Thyroid gland (tissue), 4 donors: Measurements from ENCODE around the gene GLYATL3. TPM values are rescaled to one million over a fixed set of nuclear protein-coding genes. Genes with fewer than 3 reads are reported as not detected.

Experiments used
- DNase-seq, 2 donors: peaks; one replicate each; pipeline ENCODE4 v3.0.0-alpha.2; 2019
- H3K27ac ChIP-seq, 3 donors: fragments of 200-600 bp; sonication (generic); 1 replicate in 2 of 3; 2 replicates in 1 of 3; pipeline ENCODE4 v1.5.1; 2016 to 2019; ENCODE audit warnings: mild to moderate bottlenecking in 1 of 3, moderate library complexity in 1 of 3
- H3K27me3 ChIP-seq: fragments of 200-600 bp; sonication (generic); one replicate; pipeline ENCODE4 v1.5.1; 2019
- H3K36me3 ChIP-seq, 2 donors: fragments of 200-600 bp; sonication (generic); one replicate each; pipeline ENCODE4 v1.5.1; 2016 to 2019
- H3K4me1 ChIP-seq, 2 donors: fragments of 200-600 bp; sonication (generic); one replicate each; pipeline ENCODE4 v1.5.1; 2017 to 2019
- H3K4me3 ChIP-seq, 3 donors: fragments of 200-600 bp; sonication (generic); replicated peaks in 1 of 3; 1 replicate in 2 of 3; 2 replicates in 1 of 3; pipeline ENCODE4 v1.5.1; 2016; ENCODE audit warnings: mild to moderate bottlenecking in 1 of 3
- H3K9me3 ChIP-seq: fragments of 200-600 bp; sonication (generic); one replicate; pipeline ENCODE4 v1.5.1; 2017
- POLR2A ChIP-seq, 2 donors: fragments of 450-650 bp; IDR thresholded peaks; one replicate each; pipeline ENCODE4 v1.6.1; 2017; ENCODE audit warnings: antibody characterized with exemption in 2 of 2, mild to moderate bottlenecking in 2 of 2, moderate library complexity in 1 of 2
- WGBS, 2 donors: methylation state at CpG; one replicate each; pipeline ENCODE4 v1.1.5; 2017; 5-methylcytosine and 5-hydroxymethylcytosine counted together
- intact Hi-C: fragments of 100-400 bp; cut with DNase I; formaldehyde crosslinking; loops from one replicate; pipeline ENCODE4 v1.15.1; 2023
- total RNA-seq, 4 donors: library from RNA; depleted of rRNA; stranded (reverse); fragments of >200 nt; gene quantifications; one replicate each; pipeline ENCODE4 v1.2.3, GENCODE V29; 2016
- TF ChIP-seq, protein P1 (sequence below), 6 experiments: fragments of 200-600 bp in 3 of 6; fragments of 450-650 bp in 3 of 6; sonication (generic) in 3 of 6; IDR thresholded peaks; one replicate each; pipeline ENCODE4 v1.5.1; 2016 to 2019; ENCODE audit warnings: antibody characterized with exemption in 6 of 6, mild to moderate bottlenecking in 2 of 6, inconsistent platforms in 1 of 6, moderate library complexity in 1 of 6

GLYATL3 gene
- total RNA-seq, 4 donors from 2014 or later: not detected

DNA sequence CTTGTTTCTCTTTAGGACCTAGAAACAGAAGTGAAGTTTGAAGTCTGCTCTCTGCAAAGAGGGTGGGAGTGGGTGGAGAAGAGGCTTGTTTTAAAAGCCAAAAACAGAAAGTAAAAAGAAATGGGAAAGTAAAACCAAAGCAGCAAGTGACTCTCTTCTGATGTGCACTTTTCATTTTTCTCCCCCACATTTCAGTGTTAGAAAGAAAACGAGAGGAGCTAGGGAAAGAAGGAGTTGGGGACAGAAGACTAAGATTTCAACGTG lies 52.1 kb downstream of the GLYATL3 start:
- TF ChIP-seq, protein P1, sequence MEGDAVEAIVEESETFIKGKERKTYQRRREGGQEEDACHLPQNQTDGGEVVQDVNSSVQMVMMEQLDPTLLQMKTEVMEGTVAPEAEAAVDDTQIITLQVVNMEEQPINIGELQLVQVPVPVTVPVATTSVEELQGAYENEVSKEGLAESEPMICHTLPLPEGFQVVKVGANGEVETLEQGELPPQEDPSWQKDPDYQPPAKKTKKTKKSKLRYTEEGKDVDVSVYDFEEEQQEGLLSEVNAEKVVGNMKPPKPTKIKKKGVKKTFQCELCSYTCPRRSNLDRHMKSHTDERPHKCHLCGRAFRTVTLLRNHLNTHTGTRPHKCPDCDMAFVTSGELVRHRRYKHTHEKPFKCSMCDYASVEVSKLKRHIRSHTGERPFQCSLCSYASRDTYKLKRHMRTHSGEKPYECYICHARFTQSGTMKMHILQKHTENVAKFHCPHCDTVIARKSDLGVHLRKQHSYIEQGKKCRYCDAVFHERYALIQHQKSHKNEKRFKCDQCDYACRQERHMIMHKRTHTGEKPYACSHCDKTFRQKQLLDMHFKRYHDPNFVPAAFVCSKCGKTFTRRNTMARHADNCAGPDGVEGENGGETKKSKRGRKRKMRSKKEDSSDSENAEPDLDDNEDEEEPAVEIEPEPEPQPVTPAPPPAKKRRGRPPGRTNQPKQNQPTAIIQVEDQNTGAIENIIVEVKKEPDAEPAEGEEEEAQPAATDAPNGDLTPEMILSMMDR (IDR thresholded peaks at IDR 0.05): no peak
- no peak for TF ChIP-seq POLR2A (IDR thresholded peaks at IDR 0.05)
- intact Hi-C loops: no loop called here
- WGBS, 2 donors: 49 to 52% methylated on average over 2 of the region's 2 CpGs

DNA sequence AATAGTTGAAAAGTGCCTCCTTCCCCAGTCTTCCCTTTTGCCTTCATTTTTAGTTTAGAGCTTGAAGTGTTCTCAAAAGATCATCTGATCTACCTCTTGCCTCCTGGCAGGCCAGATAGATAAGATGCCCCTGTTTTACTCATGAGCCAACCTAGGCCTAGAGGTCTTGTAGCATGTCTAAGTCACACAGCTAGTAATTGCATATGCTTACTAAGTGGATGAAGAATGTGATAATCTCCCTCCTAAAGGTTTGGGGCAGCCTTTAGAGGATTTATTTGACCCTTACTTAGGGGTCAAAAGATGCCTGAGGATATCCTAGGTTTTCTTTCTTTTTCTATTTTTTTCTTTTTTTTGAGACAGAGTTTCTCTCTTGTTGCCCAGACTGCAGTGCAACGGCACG lies 52.9 kb downstream of the GLYATL3 start:
- DNase-seq: no peak
- H3K27ac ChIP-seq: peak overlapping the region in 1 of 3 donors; percentile 4
- H3K4me3 ChIP-seq: no peak overlapping the region
- no peaks in the 10 kb centered on the region for H3K36me3 ChIP-seq
- WGBS, 2 donors: 83 to 89% methylated on average over 2 of the region's 2 CpGs
- H3K9me3 ChIP-seq: no peaks in the 10 kb centered on the region
- TF ChIP-seq, protein P1 (IDR thresholded peaks at IDR 0.05): no peak
- no peak for TF ChIP-seq POLR2A (IDR thresholded peaks at IDR 0.05)
- no peaks in the 10 kb centered on the region for H3K27me3 ChIP-seq
- intact Hi-C loops: no loop called here
- peaks cover 12 to 20% of the 10 kb centered on the region in 2 donors for H3K4me1 ChIP-seq

More for the DNA sequence above, 52.1 kb downstream of the GLYATL3 start:
- Histone ChIP-seq H3K27me3 (no peaks in the 10 kb centered on the region), H3K27ac (no peak overlapping the region), H3K9me3 (no peaks in the 10 kb centered on the region), H3K36me3 (no peaks in the 10 kb centered on the region), H3K4me1 (peaks cover 12 to 20% of the 10 kb centered on the region in 2 donors), H3K4me3 (peak overlapping the region in 2 of 3 donors; percentile 1 to 24)
- DNase-seq: no peak

DNA sequence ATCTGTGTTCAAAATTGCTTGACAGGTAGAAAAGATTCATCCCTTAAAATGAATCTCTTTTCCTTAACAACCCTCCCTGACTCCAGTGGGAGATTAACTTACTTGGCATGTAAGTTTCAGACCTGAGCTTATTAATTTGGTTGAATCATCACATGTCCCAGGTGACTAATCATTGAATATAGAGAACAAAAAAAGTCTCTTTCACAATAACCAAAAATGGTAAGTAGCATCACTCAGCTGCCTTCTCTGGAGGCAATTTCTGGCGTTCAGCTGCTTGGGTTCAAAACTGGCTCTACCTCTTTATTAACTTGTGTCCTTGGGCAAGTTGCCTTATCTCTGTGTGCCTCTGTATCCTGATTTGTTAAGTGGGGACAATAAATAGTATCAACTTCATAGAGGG lies 53.7 kb downstream of the GLYATL3 start:
- no peaks in the 10 kb centered on the region for H3K36me3 ChIP-seq

GRCh38 chr6:49555951-49556350 lies 56.2 kb downstream of the GLYATL3 start:
- H3K4me3 ChIP-seq: no peak overlapping the region
- no peak overlapping the region for H3K27ac ChIP-seq
- H3K36me3 ChIP-seq: no peaks in the 10 kb centered on the region
- DNase-seq: no peak
- TF ChIP-seq, protein P1 (IDR thresholded peaks at IDR 0.05): no peak
- TF ChIP-seq POLR2A (IDR thresholded peaks at IDR 0.05): no peak
- H3K27me3 ChIP-seq: no peaks in the 10 kb centered on the region
- intact Hi-C loops: no loop called here
- 70% methylated on average over 4 of the region's 4 CpGs for WGBS, 2 donors
- no peaks in the 10 kb centered on the region for H3K9me3 ChIP-seq
- H3K4me1 ChIP-seq: peaks cover 8 to 9% of the 10 kb centered on the region in 2 donors

More for the DNA sequence above, 53.7 kb downstream of the GLYATL3 start:
- Histone ChIP-seq H3K4me1 (peaks cover 12 to 20% of the 10 kb centered on the region in 2 donors), H3K4me3 (no peak overlapping the region), H3K27ac (peak overlapping the region in 1 of 3 donors; percentile 4), H3K9me3 (no peaks in the 10 kb centered on the region), H3K27me3 (no peaks in the 10 kb centered on the region)
- intact Hi-C loops: no loop called here
- DNase-seq: no peak
- 68 to 72% methylated on average over 1 of the region's 1 CpG for WGBS, 2 donors
- no peak for TF ChIP-seq POLR2A (IDR thresholded peaks at IDR 0.05)
- TF ChIP-seq, protein P1 (IDR thresholded peaks at IDR 0.05): no peak

DNA sequence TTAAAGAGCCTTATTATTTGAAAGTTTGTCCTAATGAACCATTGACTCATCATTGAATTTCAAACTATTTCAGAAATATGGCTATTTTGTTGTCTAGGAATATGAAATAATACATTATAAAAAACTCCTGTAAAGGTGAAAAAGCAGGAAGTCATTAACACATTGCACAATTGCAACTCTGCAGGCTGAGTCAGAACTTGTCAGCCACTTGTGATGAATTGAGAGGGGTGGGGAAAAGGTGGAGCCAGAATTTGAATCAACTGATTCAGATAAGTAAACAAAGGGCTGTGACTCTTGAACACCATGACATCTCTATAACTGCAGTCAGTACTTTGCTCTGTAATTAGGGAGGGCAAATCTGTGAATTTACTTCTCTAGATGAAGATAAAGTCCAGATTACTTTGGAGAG lies 56.7 kb downstream of the GLYATL3 start:
- no peaks in the 10 kb centered on the region for H3K9me3 ChIP-seq
- H3K36me3 ChIP-seq: no peaks in the 10 kb centered on the region
- intact Hi-C loops: no loop called here
- no peak overlapping the region for H3K27ac ChIP-seq
- no peak for DNase-seq
- H3K4me3 ChIP-seq: no peak overlapping the region
- peaks cover 3 to 5% of the 10 kb centered on the region in 2 donors for H3K4me1 ChIP-seq
- TF ChIP-seq, protein P1 (IDR thresholded peaks at IDR 0.05): no peak
- peak in 1 of 2 donors; percentile 17 for TF ChIP-seq POLR2A (IDR thresholded peaks at IDR 0.05)
- no peaks in the 10 kb centered on the region for H3K27me3 ChIP-seq
